A673 (cell line): ENCODE data around the gene FAM241A. TPM values are rescaled to one million over a fixed set of nuclear protein-coding genes. Genes with fewer than 3 reads are reported as not detected.

Source experiments
- BruUV-seq: library from RNA; stranded (reverse); fragments of 400-500 nt; replicated peaks from 2 replicates; lab custom pipeline; 2021; lab: Mats Ljungman, UMichigan
- CTCF ChIA-PET: fragments of 300-600 bp; sonication (Branson Sonifier 250); formaldehyde crosslinking; loops from one replicate; lab custom pipeline; 2022; ENCODE audit warnings: antibody characterized with exemption; lab: Charles Lee
- POLR2A ChIA-PET: fragments of 300-600 bp; sonication (Branson Sonifier 250); formaldehyde crosslinking; loops from one replicate; lab custom pipeline; 2022; ENCODE audit warnings: antibody characterized with exemption; ENCODE audit not compliant: low non-redundant PET; lab: Charles Lee
- DNase-seq: peaks from one replicate; pipeline ENCODE4 v3.0.0-alpha.2; 2015; ENCODE audit warnings: low spot score
- H3K27ac ChIP-seq: fragments of 200-600 bp; sonication (generic); 2 replicates; pipeline ENCODE4 v1.5.1; 2016; ENCODE audit warnings: mixed run types, low read depth, mild to moderate bottlenecking, mixed read lengths, antibody characterized with exemption, low read length; ENCODE audit not compliant: poor library complexity, severe bottlenecking
- H3K27me3 ChIP-seq: fragments of 200-600 bp; sonication (generic); replicated peaks from 2 replicates; pipeline ENCODE4 v1.6.1; 2017; ENCODE audit warnings: mixed run types, low read depth, mild to moderate bottlenecking, mixed read lengths, antibody characterized with exemption, low read length; ENCODE audit not compliant: insufficient read depth, poor library complexity
- H3K36me3 ChIP-seq: fragments of 200-600 bp; sonication (generic); 2 replicates; pipeline ENCODE4 v1.6.1; 2016; ENCODE audit warnings: mixed run types, mild to moderate bottlenecking, mixed read lengths, antibody characterized with exemption, low read length; ENCODE audit not compliant: insufficient read depth, poor library complexity, severe bottlenecking
- H3K4me1 ChIP-seq: fragments of 200-600 bp; sonication (generic); 2 replicates; pipeline ENCODE4 v1.6.1; 2017; ENCODE audit warnings: mixed run types, mild to moderate bottlenecking, mixed read lengths, antibody characterized with exemption, low read length; ENCODE audit not compliant: insufficient read depth, poor library complexity, severe bottlenecking
- H3K4me3 ChIP-seq: fragments of 200-600 bp; sonication (generic); 2 replicates; pipeline ENCODE4 v1.5.1; 2016; ENCODE audit warnings: low read depth, mixed run types, mild to moderate bottlenecking, mixed read lengths, low read length; ENCODE audit not compliant: poor library complexity, severe bottlenecking
- H3K9me3 ChIP-seq: fragments of 200-600 bp; sonication (generic); 2 replicates; pipeline ENCODE4 v1.6.1; 2016; ENCODE audit warnings: mixed run types, low read depth, mild to moderate bottlenecking, mixed read lengths, antibody characterized with exemption, low read length; ENCODE audit not compliant: poor library complexity, severe bottlenecking
- CTCF ChIP-seq: fragments of 300-800, 200-600 bp; sonication (generic); conservative IDR thresholded peaks from 2 replicates; pipeline ENCODE4 v1.5.1; 2017; ENCODE audit warnings: low read depth, mild to moderate bottlenecking, antibody characterized with exemption, low read length, moderate library complexity, mixed read lengths
- EZH2 ChIP-seq: fragments of 200-600 bp; sonication (generic); IDR thresholded peaks from 2 replicates; pipeline ENCODE4 v1.6.1; 2017; ENCODE audit warnings: borderline replicate concordance, low read depth, mild to moderate bottlenecking, mixed read lengths, antibody characterized with exemption, low read length; ENCODE audit not compliant: poor library complexity, severe bottlenecking
- intact Hi-C: fragments of 100-400 bp; cut with micrococcal nuclease; formaldehyde crosslinking; loops from one replicate; pipeline ENCODE4 v1.10.0; 2022; ENCODE audit not compliant: unreplicated experiment
- total RNA-seq: library from RNA; stranded (reverse); gene quantifications from 2 replicates; pipeline ENCODE4 v1.2.3, GENCODE V29; 2021

Gene FAM241A
- total RNA-seq, 1 experiment from 2014 or later: 1.5 TPM

GRCh38 chr4:112219826-112220366, 74.6 kb downstream of the FAM241A start:
- intact Hi-C loops: no loop called here
- Histone ChIP-seq H3K27me3 (no peaks in the 10 kb centered on the region), H3K9me3 (no peaks in the 10 kb centered on the region), H3K4me3 (no peak overlapping the region), H3K27ac (no peak overlapping the region), H3K4me1 (no peaks in the 10 kb centered on the region), H3K36me3 (no peaks in the 10 kb centered on the region)
- ChIA-PET CTCF (interaction anchor here (1.2 kb wide), 1 partner anchor 116 kb away, joined by 4 read pairs; no protein-coding TSS in a partner anchor), POLR2A (no interaction called here)
- TF ChIP-seq CTCF: no peak
- no peak for TF ChIP-seq EZH2
- no TSS peak for BruUV-seq
- no peak for DNase-seq

GRCh38 chr4:112222219-112222955, 77.1 kb downstream of the FAM241A start:
- CTCF ChIA-PET: no interaction called here
- no peak for DNase-seq
- Histone ChIP-seq H3K36me3 (no peaks in the 10 kb centered on the region), H3K27me3 (no peaks in the 10 kb centered on the region), H3K4me1 (no peaks in the 10 kb centered on the region), H3K27ac (no peak overlapping the region), H3K4me3 (no peak overlapping the region), H3K9me3 (no peaks in the 10 kb centered on the region)
- intact Hi-C loops: no loop called here
- POLR2A ChIA-PET: no interaction called here
- TF ChIP-seq EZH2 (no peak), CTCF (no peak)
- BruUV-seq: no TSS peak

GRCh38 chr4:112225157-112225556, 79.9 kb downstream of the FAM241A start:
- peaks cover under 1% of the 10 kb centered on the region for H3K4me1 ChIP-seq
- POLR2A ChIA-PET: no interaction called here
- TF ChIP-seq EZH2 (no peak), CTCF (no peak)
- H3K4me3 ChIP-seq: no peak overlapping the region
- H3K27me3 ChIP-seq: no peaks in the 10 kb centered on the region
- BruUV-seq: no TSS peak
- H3K27ac ChIP-seq: no peak overlapping the region
- CTCF ChIA-PET: no interaction called here
- DNase-seq: no peak
- H3K9me3 ChIP-seq: no peaks in the 10 kb centered on the region
- intact Hi-C loops: no loop called here
- H3K36me3 ChIP-seq: no peaks in the 10 kb centered on the region
